NAMALWA (cell line): ENCODE data around the gene ABCG1.

Experiments used
- DNase-seq: peaks from one replicate; pipeline ENCODE4 v3.0.0-alpha.2; 2015; ENCODE audit warnings: low spot score

The ABCG1 gene

GRCh38 chr21:42271065-42271464 is 52.1 kb downstream of the ABCG1 start:
- DNase-seq: no peak

GRCh38 chr21:42272109-42272962 is 53.4 kb downstream of the ABCG1 start:
- no peak for DNase-seq

- DNase-seq: no peak
Measured at GRCh38 chr21:42272984-42273600, 54.2 kb downstream of the ABCG1 start.

GRCh38 chr21:42276076-42276475 is 57.1 kb downstream of the ABCG1 start:
- DNase-seq: no peak

GRCh38 chr21:42276526-42277154 is 57.7 kb downstream of the ABCG1 start:
- DNase-seq: peak; percentile 25

GRCh38 chr21:42277593-42277992 is 58.7 kb downstream of the ABCG1 start:
- DNase-seq: no peak

GRCh38 chr21:42278451-42279149 is 59.7 kb downstream of the ABCG1 start:
- no peak for DNase-seq

- DNase-seq: no peak
Measured at GRCh38 chr21:42279341-42279871, 60.5 kb downstream of the ABCG1 start.

- no peak for DNase-seq
Measured at GRCh38 chr21:42279888-42280287, 60.9 kb downstream of the ABCG1 start.

GRCh38 chr21:42280356-42281180 is 61.6 kb downstream of the ABCG1 start:
- DNase-seq: no peak

GRCh38 chr21:42281181-42281680 is 62.3 kb downstream of the ABCG1 start:
- no peak for DNase-seq

GRCh38 chr21:42282021-42282420 is 63.1 kb downstream of the ABCG1 start:
- DNase-seq: no peak

- no peak for DNase-seq
Measured at GRCh38 chr21:42282715-42283114, 63.8 kb downstream of the ABCG1 start.

GRCh38 chr21:42285569-42286245 is 66.8 kb downstream of the ABCG1 start:
- DNase-seq: no peak

GRCh38 chr21:42286416-42286815 is 67.5 kb downstream of the ABCG1 start:
- no peak for DNase-seq

GRCh38 chr21:42287193-42288083 is 68.5 kb downstream of the ABCG1 start:
- DNase-seq: no peak

GRCh38 chr21:42288962-42289361 is 70.0 kb downstream of the ABCG1 start:
- DNase-seq: no peak

GRCh38 chr21:42289926-42290325 is 71.0 kb downstream of the ABCG1 start:
- no peak for DNase-seq

- no peak for DNase-seq
Measured at GRCh38 chr21:42290505-42290904, 71.6 kb downstream of the ABCG1 start.
